Hepatic stellate cell (primary cell): ENCODE results near the gene BRD7.
A peak's percentile ranks its signal among the peaks of the same experiment; 100 is the strongest.

Experiments used
- DNase-seq: peaks from one replicate; pipeline ENCODE4 v3.0.0; 2011; ENCODE audit warnings: low spot score

BRD7 gene

DNA sequence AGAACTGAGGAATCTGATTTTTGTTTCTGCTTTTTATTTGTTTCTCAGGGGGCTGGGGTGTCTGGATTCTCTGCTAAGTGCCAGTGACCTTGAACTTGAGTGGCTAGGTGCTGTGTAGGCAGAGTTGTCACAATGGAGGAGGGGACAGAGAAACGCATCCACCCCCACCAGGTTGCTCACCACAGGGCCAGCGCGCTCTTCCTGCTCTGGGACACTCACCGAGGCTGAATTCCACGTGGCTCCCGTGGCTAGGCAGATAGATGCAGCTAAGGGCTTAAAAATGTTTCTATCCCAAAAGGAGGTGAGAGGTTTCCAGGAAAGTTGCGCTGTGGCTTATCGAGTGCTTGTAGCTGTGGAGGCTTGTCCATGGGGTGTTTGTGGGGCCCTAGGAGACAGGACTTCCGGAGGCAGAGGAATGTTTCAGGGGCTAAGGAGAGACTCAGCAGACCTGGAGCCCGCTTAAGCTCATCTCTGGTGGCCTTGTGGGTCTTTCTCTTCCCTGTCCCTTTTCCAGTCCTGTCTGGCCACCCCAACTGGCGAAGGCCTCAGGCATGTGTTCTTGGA is 65.7 kb downstream of the BRD7 start:
- peak; percentile 79 for DNase-seq

DNA sequence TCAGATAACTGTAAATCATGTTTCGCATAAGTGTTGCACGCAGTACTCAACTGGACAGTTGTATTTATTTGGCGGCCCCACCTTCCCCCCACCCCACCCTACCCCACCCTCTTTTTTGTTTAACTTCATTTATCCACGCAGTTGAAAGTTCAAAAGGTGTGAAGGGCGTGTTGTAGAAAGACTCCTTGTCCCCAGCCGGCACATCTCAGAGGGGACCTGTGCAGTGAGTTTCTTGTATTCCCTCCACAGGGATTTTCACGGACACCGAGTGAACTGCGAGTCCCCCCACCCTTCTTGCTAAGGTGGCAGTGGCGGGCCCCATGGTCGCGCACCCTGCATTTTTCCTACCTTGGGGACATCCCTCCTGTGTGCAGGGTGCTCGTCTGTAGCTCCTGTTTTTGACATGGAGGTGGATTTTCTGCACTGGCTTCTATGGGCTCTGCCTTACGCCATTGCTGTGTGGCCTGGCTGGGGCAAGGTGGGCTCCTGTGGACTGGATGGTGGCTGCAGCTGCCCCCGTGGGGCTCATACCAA is 66.2 kb downstream of the BRD7 start:
- DNase-seq: no peak

DNA sequence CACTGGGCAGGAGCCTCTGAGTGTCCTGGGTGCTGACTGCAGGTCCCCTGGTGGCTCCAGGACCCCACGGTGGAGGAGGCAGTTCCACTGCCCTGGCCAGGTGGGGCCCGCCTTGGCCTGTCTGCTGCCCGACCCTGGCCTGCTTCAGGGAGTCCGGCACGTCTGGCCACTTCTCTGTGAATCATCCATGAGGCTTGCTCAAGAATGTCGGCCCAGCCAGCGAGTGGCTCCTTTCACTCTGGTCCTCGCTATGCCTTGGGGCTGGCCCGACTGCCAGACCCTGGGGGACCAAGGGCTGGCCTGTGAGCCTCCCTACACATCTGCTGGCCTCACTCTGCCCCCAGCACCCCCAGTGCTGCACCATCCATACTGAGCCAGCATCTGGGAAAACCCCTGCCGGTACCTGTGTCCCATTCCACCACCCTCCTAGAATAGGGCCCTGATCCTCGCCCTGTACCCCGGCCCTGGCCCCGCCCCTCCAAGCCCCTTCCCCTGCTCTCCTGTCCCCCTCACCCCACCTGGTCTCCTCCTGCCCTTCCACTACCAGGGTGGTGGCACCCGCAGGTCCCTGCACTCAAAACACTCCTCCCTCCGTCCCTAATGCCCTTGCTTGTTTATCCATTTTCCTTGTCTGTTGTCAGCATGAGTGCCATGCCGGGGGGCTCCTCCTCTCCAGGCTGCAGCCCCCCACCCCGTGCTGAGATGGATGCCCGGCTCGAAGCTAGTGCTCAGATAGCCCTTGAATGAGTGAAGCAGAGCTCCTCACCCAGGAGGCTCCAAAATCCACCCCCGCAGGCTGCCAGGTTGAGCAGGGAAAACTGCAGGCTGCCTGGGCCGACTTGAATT is 66.9 kb downstream of the BRD7 start:
- DNase-seq: peak; percentile 91

DNA sequence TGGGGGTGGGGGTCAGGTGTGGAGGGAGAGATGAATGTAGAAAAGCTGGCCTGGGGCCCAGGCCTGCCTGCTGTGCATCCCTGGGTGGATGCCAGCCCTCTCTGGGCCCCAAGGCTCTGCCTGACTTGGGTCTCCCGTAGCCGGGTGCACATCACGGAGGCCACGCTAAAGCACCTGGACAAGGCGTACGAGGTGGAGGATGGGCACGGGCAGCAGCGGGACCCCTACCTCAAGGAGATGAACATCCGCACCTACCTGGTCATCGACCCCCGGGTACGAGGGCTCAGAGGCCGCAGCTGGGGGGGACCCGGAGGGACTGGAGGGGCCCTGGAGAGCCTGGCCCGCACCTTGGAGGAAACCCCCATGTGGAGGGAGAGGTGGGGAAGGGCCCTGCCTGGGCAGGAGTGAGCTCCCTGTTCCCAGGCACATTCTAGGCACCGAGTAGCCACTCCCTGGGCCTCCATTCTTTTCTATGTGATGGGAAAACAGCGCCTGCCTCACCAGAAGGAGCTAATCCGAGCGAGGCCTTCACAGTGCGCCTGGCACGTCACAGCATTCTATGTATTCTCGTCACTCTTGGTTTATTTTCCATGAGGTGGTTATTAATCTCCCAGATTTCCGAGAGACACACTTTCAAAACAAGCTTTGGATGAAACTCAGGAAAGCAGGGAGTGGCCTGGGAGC is 67.7 kb downstream of the BRD7 start:
- peak; percentile 80 for DNase-seq

DNA sequence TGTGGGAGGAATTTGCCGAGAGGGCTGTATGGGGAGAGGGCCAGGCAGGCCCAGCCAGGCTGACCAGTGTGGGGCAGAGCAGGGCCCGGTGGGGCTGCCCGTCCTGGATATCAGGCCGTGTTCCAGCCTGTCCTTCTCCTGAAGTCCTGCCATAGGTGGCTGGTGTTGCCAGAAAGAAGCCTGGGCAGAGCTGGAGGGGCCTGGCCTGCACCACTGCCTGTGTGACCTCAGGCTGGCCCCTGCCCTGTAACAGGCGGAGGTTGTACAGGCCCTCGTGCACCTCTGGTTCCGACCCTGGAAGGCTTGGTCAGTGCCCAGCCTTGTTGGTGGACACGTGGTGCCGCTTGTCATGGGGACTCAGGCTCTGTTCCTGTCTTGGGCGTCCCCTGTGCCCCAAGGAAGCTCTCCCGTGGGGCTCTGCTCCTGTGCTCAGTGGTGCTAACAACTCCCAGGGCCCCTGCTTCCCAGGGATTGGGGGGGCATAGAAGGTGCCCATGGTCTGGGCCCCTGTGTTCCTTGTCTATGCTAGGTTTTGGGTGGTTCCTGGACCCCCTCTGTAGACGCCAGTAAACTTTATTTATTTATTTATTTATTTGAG is 69.2 kb downstream of the BRD7 start:
- no peak for DNase-seq

DNA sequence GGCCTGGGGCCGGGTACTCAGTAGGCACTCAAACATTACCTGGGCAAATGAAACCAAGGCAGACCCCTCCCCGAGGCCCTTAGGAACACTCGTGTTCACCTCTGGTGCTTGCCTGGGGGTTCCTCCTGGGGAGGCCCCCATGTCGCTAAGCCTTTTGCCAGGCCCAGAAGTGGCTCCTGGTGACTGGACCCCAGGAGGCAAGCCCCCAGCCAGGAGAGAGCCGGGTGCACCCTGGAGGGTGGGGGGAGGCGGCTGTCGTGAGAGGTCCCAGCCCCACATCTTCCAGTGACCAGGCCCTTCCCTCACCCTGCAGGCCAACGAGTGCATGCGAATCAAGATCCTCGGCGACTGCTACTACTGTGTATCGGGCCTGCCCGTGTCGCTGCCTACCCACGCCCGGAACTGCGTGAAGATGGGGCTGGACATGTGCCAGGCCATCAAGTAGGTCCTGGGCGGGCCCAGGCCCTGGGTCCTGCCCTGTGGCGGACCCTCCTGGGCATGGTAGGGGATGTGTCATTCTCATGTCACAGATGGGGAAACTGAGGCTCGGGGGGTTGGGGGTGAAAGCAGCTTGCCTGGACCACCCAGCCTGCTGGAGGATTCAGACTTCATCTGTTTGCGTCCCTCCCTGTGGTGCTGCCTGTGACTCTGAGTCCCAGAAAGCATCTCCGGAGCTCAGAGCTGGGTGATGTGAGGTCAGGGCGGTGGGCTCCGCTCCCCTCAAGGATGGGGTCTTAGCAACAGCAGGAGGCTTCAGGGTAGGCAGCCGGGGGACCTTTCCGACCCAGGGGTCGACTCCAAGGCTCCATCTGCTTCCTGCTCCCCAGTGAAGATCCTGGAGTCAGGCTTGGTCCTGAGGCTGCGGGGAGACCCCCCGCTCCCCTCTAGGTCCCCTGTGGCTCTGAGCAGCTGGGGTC is 69.9 kb downstream of the BRD7 start:
- no peak for DNase-seq

DNA sequence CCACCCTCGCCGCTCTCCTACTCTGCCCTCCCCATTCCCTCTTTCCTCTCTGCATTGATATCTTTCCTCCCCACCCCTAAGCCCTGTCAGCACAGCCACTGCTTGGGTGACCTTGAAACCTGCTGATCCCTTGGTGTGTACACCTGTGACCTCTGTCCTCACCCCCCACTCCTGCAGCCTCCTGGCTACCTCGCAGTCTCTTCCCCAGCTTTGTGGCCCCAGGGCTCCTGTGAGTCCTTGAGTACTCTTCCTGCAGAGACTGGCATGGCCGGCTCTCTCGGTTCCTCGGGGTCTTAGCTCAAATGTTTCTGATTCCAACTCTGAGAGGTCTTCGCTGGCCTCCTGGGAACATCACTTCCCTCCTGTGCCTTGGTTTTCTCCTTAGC is 70.7 kb downstream of the BRD7 start:
- DNase-seq: no peak

DNA sequence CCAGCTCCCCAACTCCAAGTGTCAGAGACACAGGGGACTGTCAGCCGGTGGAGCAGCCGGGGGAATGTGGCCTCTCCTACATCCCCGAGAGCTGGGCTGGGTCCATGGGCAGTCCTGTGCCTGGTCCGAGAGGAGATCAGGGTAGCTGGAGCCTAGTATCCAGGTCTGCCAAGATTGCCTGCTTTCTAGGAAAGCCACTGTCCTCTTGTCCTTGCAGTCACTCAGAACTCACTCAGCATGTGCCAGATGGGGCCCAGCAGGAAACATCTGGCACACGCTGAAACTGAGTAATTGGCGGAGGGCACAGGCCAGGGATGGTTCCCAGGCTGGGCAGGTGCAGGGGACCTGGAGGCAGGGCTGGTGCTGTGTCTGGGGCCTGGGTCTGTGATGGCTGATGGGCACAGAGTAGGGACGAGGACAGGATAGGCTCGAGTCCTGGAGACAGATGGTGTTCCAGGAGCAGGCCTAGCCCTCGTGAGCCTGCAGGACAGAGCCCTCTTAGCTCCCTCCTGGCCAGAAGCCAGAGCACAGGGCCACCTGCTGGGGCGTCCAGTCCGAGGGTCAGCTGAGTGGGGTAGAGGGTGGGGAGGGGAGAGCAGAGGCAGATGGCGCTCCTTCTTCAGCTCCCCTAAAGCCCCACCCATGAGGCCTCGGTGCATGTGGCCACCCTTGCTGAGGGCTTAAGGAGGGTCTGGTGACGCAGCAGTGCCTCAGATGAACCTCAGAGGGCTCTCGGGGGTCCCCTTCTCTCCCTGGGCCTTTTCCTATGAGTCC is 71.3 kb downstream of the BRD7 start:
- no peak for DNase-seq

DNA sequence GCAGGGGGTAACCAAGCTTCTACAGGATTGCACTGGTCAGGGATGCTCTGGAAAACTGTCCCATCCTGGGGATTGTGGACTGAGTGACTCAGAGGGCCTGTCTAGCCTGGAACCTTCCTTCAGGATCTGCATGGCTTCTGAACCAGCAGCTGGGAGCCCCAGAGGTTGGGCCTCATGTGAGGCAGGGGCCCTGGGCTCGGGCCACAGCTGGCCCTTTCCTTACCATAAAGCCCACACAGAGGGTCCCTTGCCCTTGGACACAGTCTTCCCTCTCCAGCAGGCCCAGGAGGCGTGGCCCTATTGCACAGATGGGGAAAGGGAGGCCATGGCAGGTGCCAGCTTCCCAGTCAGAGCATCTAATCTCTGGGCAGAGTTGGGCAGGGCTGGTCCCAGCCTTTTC is 72.0 kb downstream of the BRD7 start:
- DNase-seq: no peak

DNA sequence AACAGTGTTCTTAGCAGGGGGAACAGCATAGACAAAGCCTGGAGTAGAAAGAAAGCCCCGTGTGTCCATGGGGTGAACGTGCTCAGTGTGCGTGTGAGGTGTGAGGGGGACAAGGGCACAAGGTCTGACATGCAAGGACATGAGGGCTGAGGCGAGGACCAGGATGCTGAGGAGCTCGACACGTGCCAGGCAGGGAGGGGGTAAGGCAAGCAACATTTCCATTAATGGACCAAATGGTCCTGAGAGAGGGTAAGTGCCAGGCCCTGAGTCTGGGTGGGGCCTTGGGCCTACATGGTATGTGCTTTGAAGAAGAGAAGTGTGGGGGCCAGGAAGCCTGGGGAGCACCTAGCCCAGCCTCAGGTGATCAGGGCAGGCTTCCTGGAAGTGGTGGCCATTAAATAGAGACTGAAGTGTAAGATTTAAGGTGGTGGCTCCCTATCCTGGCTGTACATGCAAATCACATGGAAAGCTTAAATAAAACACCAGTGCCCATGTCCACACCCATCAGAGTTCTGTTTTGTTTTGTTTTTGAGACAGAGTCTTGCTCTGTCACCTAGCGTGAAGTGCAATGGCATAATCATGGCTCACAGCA is 73.2 kb downstream of the BRD7 start:
- DNase-seq: no peak

DNA sequence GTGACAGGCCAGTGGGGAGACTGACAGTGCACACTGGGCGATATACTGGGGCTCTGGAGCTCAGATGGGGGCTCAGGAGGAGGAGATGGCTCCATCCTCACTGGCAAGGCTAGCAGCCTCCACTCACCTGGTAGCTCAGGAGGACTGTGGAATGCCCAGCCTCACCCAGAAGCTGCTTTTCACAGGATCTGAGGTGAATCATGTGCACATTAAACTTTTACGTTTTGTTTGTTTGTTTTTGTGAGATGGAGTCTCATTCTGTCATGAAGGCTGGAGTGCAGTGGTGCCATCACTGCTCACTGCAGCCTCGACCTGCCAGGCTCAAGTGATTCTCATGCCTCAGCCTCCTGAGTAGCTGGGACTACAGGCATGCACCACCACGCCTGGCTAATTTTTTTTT is 73.8 kb downstream of the BRD7 start:
- no peak for DNase-seq

DNA sequence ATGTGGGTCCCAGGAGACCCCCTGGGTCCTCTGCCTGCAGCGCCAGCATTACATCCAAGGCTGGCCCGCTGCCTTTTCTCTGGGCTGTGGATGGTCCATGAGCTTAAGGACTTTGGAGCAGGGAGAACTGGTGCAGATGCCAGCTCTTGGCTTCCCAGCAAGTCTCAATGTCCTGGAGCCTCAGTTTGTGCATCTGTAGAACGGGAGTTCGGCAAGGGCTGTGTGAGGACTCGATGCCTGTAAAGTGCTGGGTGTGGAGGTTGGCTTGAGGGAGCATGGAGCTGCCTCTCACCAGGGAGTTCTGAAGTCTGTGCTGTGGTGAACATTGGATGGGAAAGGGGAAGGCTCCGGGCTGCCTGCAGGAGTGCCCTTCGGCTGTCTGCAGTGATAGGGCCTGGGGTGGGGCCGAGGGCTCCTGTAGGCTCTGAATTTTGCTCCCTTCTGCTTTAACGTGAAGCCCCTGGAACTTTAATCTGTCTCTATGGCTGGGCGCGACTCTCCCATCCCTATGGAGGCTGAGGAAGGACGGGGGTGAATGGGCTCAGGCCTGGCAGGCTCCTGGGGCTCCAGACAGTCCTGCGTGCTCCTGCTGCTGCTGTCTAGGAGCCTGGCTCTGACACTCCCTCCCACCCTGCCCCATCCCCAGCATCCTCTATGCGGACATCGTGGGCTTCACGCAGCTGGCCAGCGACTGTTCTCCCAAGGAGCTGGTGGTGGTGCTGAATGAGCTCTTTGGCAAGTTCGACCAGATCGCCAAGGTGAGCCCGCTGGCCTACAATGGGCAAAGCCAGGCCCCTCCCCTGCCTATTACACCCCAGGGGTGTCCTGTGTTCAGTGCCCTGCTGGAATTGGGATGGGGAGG is 74.6 kb downstream of the BRD7 start:
- no peak for DNase-seq

DNA sequence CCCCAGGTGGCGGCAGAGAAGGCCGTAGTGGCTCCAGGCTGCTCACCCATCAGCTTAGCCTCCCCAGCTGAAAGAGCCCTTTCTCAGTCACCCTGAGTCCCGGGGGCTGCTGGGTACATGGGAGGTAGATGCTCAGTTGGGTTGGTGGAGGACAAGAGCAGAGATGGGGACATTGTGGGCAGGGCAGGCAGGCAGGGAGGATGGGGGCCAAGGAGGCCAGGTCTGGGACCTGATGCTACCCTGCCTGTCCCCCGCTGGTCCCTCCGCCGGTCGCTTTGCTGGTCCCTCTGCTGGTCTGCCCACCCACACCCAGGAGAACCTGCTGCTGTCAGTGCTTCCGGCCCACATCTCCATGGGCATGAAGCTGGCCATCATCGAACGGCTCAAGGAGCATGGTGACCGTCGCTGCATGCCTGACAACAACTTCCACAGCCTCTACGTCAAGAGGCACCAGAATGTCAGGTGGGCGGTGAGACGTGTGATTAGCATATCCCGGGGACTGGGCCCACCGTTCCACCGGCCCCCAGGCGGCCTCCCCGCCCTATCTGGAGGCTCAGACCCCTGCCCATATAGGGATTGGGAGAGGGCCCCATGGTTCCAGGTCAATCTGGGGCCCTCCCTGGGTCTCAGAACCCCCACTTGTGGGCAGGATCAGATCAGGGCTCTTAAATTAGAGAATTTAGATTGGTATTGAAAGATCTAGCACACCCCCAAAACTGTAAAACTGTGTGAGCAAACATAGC is 75.6 kb downstream of the BRD7 start:
- no peak for DNase-seq

DNA sequence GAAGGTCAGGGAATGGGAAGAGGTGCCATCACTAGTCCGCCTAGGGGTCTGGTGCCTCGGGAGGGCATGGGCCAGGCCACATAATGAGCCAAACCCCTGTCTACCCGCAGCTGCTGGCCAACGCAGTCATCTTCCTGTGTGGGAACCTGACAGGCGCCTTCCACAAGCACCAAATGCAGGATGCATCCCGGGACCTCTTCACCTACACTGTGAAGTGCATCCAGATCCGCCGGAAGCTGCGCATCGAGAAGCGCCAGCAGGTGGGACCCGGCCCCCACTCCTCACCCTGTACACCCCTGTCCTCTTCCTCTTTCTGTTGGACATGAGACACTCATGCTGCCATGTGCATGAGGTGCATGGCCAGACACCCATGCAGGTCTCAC is 76.2 kb downstream of the BRD7 start:
- DNase-seq: no peak

DNA sequence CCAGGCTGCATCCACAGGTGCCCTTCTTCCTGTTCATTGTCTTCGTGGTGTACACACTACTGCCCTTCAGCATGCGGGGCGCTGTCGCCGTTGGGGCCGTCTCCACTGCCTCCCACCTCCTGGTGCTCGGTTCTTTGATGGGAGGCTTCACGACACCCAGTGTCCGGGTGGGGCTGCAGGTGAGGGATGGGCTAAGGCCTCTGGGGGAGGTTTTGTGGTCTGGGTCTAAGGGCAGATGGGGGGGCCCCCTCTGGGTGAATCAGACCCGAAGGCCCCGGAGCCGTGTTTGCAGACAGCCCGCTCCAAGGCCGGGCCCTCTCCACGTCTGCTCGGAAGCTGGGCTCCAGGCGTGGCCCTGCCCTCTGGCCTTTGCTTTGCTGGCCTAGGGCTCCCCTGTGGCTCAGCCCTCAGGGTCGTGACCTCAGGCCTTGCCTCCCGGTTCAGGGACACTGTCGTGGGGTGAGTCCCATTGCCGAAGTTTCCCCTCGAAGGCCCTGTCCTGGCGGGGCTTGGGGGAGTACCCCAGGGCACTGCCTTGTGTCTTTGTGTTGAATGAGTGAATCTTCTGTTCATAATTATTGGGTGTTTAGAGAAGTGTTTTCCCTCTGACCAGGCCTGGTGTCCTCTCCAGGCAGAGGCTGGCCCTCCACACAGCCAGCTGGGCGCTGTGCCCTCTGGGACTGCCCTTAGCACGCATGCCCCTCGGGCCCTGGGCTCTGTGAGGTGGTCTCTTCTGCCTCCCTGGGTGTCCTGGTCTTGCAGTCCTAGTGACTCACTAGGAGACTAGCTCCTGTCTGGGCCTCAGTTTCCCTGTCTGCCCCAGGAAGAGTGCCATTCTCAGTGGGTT is 76.8 kb downstream of the BRD7 start:
- no peak for DNase-seq

DNA sequence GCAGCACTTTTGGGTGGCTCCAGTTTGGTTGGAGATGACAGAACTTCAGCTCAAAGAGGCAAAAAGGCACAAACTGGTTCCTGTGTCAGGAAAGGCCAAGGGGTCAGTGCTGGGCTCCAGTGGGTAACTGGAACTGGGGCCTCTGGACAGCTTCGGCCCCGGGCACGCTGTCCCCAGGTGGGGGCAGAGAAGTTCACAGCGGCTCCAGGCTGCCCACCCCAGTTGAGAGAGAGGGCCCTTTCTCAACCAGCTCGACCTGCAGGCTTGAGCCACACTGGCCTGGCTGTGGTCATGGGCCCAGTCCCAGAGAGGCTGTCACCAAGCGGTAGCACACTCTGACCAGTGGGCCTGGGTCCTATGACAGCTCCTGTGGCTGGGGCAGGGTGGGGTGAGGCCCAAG is 77.9 kb downstream of the BRD7 start:
- DNase-seq: no peak

DNA sequence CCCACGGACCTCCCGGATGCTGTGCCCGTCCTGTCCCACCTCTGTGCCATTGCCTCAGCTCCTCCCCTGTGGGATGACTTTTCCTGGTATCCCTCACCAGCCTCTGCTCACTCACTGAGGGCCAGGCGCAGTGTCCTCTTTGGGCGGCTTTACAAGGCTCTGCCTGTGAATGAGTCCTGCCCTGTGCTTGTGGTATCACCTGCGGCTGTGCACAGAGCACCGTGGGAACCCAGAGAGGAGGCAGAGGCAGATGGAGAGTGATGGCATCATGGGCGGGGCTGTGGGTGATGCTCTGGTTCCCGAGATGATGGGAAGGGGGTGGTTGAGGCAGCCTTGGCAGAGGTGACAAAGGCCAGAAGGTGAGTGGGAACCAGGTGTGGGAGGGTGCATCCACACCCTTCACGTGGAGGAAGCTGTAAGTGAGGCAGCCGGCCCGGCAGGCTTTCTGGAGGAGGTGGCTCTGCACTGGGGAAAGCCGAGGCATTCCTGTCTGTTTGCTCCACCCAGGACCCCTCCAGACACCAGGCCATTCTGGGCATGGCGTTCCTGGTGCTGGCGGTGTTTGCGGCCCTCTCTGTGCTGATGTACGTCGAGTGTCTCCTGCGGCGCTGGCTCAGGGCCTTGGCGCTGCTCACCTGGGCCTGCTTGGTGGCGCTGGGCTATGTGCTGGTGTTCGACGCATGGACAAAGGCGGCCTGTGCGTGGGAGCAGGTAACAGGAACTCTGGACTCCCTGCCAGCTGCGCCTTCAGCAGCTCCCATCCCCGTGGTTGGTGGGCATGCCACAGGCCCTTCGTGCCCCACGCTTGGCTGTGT is 78.6 kb downstream of the BRD7 start:
- no peak for DNase-seq
